ENCODE data around the gene SPATA31D4.
"Not testable (repeated sequence)": the region's sequence is repeated elsewhere in the genome, so short reads cannot be mapped to it uniquely, and the experiment has no call there.

SPATA31D4 gene

DNA sequence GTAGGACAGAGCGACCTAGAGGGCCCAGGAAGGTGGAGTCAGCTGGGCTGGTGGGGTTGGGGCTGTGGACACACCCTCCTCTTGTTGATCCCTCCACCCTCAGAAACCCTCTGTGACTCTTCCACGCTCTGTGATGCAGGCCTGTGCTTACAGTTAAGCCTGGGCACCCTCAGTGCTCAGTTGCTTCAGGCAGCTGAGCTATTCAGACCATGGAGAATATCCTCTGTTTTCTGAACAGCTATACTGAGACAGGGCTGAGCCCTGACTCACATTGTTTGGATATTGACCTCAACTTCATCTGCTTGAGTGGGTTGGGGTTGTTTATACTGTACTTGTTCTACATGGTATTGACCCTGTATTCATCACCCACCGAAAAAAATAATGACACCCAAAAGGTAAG lies at the start of gene SPATA31D4:
Gene SPATA31D4 (plus strand): TSS at position 124 of the 400 bp plus-strand sequence. CDS start 86 bp downstream, at position 210.
- H3K27ac ChIP-seq; DNase-seq (ENCODE audit: low spot score); H3K4me3 ChIP-seq: not testable (repeated sequence)

DNA sequence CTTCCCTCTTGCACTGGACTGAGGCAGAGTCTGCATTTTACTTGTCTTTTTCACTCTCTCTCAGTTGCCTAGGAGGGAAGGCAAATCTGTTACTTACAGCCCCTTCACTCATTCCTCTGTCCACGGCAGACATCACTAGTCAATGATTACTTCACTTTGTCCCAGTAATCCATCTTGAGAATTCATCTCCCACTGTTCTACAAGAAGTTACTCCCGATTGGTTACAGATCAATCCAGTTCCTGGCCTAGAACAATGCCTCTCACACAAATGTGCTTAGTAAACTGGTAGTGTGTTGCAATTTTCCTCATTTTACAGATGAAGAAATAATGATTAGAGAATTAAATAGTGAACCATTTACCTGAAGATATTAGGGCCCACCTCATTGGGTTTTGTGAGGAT lies 49.7 kb upstream of the SPATA31D4 start:
- no peak for DNase-seq (ENCODE audit: low spot score)
- TF ChIP-seq, protein P1, sequence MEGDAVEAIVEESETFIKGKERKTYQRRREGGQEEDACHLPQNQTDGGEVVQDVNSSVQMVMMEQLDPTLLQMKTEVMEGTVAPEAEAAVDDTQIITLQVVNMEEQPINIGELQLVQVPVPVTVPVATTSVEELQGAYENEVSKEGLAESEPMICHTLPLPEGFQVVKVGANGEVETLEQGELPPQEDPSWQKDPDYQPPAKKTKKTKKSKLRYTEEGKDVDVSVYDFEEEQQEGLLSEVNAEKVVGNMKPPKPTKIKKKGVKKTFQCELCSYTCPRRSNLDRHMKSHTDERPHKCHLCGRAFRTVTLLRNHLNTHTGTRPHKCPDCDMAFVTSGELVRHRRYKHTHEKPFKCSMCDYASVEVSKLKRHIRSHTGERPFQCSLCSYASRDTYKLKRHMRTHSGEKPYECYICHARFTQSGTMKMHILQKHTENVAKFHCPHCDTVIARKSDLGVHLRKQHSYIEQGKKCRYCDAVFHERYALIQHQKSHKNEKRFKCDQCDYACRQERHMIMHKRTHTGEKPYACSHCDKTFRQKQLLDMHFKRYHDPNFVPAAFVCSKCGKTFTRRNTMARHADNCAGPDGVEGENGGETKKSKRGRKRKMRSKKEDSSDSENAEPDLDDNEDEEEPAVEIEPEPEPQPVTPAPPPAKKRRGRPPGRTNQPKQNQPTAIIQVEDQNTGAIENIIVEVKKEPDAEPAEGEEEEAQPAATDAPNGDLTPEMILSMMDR (IDR thresholded peaks at IDR 0.05), result no peak
- Histone ChIP-seq H3K4me3 (no peak overlapping the region), H3K27ac (no peak overlapping the region)

DNA sequence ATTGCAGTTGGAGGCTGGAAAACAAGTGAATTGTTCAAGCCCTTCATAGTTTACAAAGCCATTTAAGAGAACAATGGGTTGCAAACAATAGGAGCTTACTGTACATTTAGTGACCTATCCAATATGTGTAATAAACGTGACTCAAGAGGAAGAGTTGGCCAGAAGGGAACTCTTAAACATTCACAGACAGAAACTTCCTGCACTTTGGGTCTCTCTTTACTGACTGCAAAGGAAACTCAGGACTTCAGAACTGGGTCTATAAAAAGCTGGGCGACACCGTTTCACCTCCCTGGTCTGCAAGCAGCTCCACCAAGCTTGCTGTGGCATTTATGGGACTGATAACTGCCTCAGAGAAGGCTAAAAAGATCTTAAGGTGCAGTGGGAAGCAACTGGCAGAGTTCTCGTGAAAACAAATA lies 48.7 kb upstream of the SPATA31D4 start:
- no peak for DNase-seq (ENCODE audit: low spot score)
- TF ChIP-seq, protein P1 (IDR thresholded peaks at IDR 0.05), result no peak
- no peak overlapping the region for H3K27ac ChIP-seq
- H3K4me3 ChIP-seq, result no peak overlapping the region

DNA sequence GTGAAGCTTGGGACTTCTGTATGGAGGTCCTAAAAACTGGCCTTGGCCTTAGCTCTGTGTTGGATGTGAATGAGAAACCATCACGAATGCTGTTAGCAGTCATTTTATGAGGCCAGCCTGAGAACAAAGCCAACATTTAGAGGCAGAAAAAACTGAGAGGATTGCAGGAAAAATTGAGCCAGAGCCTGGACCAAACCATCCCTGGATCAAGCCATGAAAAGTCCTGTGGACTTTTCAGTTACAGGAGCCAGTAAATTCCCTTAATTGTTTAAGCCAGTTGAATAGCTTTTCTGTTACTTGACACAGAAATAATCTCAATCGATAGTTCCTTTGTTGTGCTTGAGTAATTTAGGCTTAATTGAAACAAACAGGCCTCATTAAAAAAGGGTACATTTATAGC lies 42.6 kb upstream of the SPATA31D4 start:
- H3K4me3 ChIP-seq, result no peak overlapping the region
- TF ChIP-seq, protein P1 (IDR thresholded peaks at IDR 0.05), result no peak
- no peak overlapping the region for H3K27ac ChIP-seq
- DNase-seq (ENCODE audit: low spot score), result no peak

DNA sequence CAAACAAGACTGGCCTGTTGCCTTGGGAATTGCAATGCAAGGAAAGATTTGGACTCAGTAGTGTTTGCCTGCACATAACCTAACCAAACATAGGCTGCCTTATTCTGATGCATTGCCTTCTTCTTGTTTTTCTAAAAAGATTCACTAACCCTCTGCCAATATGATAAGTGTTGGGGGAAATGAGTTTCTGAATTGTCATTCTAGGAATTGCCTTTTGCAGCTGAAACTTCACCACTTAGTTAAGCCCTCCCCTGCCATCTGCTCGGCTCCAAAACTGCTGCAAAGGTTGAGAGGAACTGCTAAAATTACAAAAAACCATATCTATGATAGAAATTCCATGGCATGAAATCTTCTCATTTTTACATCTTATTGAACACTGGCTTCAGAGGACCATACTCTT lies 41.6 kb upstream of the SPATA31D4 start:
- Histone ChIP-seq H3K4me3 (no peak overlapping the region), H3K27ac (no peak overlapping the region)
- TF ChIP-seq, protein P1 (IDR thresholded peaks at IDR 0.05), result no peak
- no peak for DNase-seq (ENCODE audit: low spot score)

DNA sequence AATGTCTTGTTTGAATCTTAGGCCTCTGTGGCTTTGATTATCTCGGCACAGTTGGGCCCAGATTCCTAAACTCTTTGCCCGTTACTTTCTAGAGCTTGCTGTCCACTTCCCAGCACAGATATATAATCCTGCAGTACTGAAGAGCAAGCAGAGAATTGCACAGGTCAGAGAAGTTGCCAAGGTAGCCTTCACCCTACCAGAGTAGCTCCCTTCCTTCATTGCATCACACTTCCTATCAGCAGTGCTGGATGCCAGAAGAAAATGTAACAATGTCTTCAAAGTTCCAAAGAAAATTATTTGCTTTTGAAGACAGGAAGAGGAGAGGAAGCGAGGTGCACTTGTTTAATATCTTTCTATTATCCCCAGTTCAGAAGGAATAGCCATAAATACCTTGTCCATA lies 38.1 kb upstream of the SPATA31D4 start:
- Histone ChIP-seq H3K27ac (no peak overlapping the region), H3K4me3 (no peak overlapping the region)
- TF ChIP-seq, protein P1 (IDR thresholded peaks at IDR 0.05), result no peak
- DNase-seq (ENCODE audit: low spot score), result no peak

DNA sequence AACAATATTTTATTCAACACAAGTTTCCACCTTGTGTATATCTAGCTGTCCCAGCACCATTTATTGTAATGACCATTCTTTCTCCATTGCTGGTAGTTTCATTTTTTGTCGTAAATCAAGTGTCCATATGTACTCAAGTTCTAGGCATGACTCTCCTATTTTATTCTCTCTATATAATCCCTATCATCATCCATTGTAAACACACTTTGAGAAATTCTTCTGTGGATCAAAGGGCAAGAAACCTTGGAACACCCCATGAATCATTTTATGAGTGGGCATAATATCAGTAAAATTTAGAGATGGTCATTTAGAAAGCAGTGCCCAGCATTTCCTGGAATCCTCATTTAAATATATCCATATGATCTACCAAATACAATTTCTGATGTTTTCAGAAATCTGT lies 35.8 kb upstream of the SPATA31D4 start:
- no peak for DNase-seq (ENCODE audit: low spot score)
- TF ChIP-seq, protein P1 (IDR thresholded peaks at IDR 0.05), result no peak
- no peak overlapping the region for H3K27ac ChIP-seq

DNA sequence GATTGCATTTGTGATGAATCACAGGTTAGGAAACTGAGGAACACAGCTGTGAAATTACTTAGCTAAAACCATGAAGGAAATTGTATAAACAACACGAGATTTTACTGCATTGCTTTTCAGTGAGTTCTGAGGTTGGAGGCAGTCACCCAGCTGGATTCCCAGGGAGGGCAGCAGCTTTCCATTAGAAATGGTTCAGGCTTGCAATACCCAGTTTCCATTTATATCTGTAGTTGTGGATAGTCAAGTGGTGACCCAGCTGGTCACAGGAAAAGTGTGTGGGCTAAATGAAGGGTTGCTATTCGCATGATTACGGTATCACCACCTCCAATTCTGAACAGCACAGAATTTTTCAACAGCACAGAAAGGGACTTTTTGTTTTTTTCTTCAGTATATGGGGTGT lies 34.3 kb upstream of the SPATA31D4 start:
- TF ChIP-seq, protein P1 (IDR thresholded peaks at IDR 0.05), result no peak
- no peak overlapping the region for H3K27ac ChIP-seq
- DNase-seq (ENCODE audit: low spot score), result no peak

More for the DNA sequence above, 35.8 kb upstream of the SPATA31D4 start:
- H3K4me3 ChIP-seq, result no peak overlapping the region

More for the DNA sequence above, 34.3 kb upstream of the SPATA31D4 start:
- H3K4me3 ChIP-seq, result no peak overlapping the region

Data from coronary artery (tissue), 2 donors.